ENCODE results near the gene ANKRD55.
"Not testable (repeated sequence)": the region's sequence is repeated elsewhere in the genome, so short reads cannot be mapped to it uniquely, and the experiment has no call there.

DNA sequence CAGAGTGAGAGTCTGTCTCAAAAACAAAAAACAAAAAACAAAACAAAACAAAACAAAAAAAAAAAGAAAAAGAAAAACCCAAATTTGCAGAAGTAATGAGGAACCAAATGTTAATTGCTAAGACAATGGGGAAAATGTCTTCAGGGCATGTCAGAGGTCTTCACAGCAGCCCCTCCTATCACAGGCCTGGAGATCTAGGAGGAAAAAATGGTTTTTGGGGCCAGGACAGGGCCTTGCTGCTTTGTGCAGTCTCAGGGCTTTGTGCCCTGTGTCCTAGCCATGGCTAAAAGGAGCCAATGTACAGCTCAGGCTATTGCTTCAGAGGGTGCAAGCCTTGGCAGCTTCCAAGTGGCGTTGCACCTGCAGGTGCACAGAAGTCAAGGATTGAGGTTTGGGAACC, 9.1 kb upstream of the ANKRD55 start:
- TF ChIP-seq, protein P1, sequence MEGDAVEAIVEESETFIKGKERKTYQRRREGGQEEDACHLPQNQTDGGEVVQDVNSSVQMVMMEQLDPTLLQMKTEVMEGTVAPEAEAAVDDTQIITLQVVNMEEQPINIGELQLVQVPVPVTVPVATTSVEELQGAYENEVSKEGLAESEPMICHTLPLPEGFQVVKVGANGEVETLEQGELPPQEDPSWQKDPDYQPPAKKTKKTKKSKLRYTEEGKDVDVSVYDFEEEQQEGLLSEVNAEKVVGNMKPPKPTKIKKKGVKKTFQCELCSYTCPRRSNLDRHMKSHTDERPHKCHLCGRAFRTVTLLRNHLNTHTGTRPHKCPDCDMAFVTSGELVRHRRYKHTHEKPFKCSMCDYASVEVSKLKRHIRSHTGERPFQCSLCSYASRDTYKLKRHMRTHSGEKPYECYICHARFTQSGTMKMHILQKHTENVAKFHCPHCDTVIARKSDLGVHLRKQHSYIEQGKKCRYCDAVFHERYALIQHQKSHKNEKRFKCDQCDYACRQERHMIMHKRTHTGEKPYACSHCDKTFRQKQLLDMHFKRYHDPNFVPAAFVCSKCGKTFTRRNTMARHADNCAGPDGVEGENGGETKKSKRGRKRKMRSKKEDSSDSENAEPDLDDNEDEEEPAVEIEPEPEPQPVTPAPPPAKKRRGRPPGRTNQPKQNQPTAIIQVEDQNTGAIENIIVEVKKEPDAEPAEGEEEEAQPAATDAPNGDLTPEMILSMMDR (IDR thresholded peaks at IDR 0.05) = not testable (repeated sequence)
- TF ChIP-seq EP300, POLR2A (IDR thresholded peaks at IDR 0.05): not testable (repeated sequence)

All from tibial nerve (tissue), 4 donors.